ENCODE data around the gene C10orf90. TPM values are rescaled to one million over a fixed set of nuclear protein-coding genes. Genes with fewer than 3 reads are reported as not detected.

The C10orf90 gene
- total RNA-seq, 2 donors from 2014 or later = 0.43 TPM; not detected in 1

- H3K4me3 ChIP-seq = no peak overlapping the region
- DNase-seq (ENCODE audit: low spot score) = no peak
- no peaks in the 10 kb centered on the region for H3K36me3 ChIP-seq
- H3K9me3 ChIP-seq = no peaks in the 10 kb centered on the region
- TF ChIP-seq CTCF (IDR thresholded peaks at IDR 0.05) = no peak
- no peak overlapping the region for H3K27ac ChIP-seq
- no peaks in the 10 kb centered on the region for H3K4me1 ChIP-seq
- H3K27me3 ChIP-seq = no peaks in the 10 kb centered on the region
Measured at GRCh38 chr10:126690534-126690933, 20.0 kb upstream of the C10orf90 start.

DNA sequence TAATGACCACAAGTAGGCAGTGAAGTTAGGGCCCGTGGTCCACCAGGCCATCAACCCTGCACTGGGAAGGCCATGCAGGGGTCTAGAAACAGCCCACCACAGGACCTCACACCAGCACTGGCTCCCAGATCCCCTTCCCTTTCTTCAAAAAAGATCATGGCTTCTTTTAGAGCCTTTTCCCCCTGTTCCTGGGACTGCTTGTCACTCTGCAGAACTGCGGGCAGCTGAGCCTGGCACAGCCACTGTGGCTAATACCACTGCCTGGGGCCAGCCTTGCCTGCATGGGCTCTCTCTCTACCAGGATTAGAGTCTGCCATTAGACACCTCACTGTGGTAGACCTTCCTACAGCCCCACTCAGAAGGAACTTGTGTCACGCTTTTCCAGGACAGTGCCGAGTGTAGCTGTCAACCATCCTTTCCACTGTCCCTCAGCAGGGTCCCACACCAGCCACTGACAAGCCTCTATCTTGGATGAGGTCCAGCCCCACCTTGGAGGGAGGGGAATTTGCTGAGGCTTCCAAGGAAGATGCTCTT lies 19.0 kb upstream of the C10orf90 start:
- no peaks in the 10 kb centered on the region for H3K36me3 ChIP-seq
- H3K27ac ChIP-seq = no peak overlapping the region
- no peaks in the 10 kb centered on the region for H3K4me1 ChIP-seq
- no peaks in the 10 kb centered on the region for H3K27me3 ChIP-seq
- H3K9me3 ChIP-seq = no peaks in the 10 kb centered on the region
- no peak overlapping the region for H3K4me3 ChIP-seq
- no peak for DNase-seq (ENCODE audit: low spot score)
- TF ChIP-seq CTCF (IDR thresholded peaks at IDR 0.05) = no peak

- no peaks in the 10 kb centered on the region for H3K9me3 ChIP-seq
- DNase-seq (ENCODE audit: low spot score) = no peak
- H3K36me3 ChIP-seq = no peaks in the 10 kb centered on the region
- TF ChIP-seq CTCF (IDR thresholded peaks at IDR 0.05) = no peak
- H3K27me3 ChIP-seq = no peaks in the 10 kb centered on the region
- H3K27ac ChIP-seq = no peak overlapping the region
- H3K4me3 ChIP-seq = no peak overlapping the region
- H3K4me1 ChIP-seq = no peaks in the 10 kb centered on the region
Measured at GRCh38 chr10:126687121-126687606, 16.7 kb upstream of the C10orf90 start.

DNA sequence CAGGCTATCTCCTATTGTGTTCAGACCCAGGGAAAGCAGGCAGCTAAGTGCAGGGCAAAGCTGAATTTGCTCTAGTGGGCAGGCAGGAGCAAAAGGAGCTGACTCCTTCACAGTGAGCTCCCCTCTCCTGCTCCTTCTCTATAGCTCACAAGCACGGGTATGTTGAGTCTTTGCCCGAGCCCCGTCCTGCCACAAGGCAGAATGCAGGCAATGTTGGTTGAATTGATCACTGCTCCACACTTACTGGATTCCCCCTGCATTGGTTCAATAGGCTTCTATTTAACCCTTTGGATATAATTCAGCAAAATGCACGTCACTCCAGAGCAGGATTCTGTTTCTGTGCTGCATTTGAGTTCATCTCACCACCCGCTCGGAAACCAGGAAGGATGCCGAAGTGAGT lies 16.2 kb upstream of the C10orf90 start:
- Histone ChIP-seq H3K36me3 (no peaks in the 10 kb centered on the region), H3K4me3 (no peak overlapping the region), H3K27ac (no peak overlapping the region), H3K27me3 (no peaks in the 10 kb centered on the region), H3K4me1 (no peaks in the 10 kb centered on the region), H3K9me3 (no peaks in the 10 kb centered on the region)
- no peak for TF ChIP-seq CTCF (IDR thresholded peaks at IDR 0.05)
- DNase-seq (ENCODE audit: low spot score) = no peak

- Histone ChIP-seq H3K9me3 (no peaks in the 10 kb centered on the region), H3K4me1 (no peaks in the 10 kb centered on the region), H3K27ac (no peak overlapping the region), H3K27me3 (no peaks in the 10 kb centered on the region), H3K36me3 (no peaks in the 10 kb centered on the region), H3K4me3 (no peak overlapping the region)
- DNase-seq (ENCODE audit: low spot score) = no peak
- TF ChIP-seq CTCF (IDR thresholded peaks at IDR 0.05) = no peak
Measured at GRCh38 chr10:126686268-126686667, 15.8 kb upstream of the C10orf90 start.

DNA sequence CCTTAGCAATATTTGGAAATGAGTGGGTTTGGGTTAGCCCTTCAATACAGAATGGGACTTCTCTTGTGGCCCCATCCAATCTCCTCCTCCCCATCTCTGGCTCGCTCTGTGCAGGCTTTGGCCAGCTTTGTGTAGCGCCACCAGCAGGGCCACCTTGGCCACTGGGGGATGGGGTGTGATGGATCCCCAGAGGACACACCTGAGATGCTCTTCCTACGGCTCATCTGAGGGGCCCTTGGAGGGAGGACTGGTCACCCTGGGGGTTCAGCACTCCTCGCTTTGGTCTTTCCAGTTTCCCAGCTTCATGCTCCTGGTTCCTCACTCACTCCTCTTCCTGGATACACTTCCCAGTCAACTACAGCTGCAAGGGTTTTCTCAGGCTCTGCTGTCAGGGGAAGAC lies 15.3 kb upstream of the C10orf90 start:
- Histone ChIP-seq H3K36me3 (no peaks in the 10 kb centered on the region), H3K27me3 (no peaks in the 10 kb centered on the region), H3K4me1 (no peaks in the 10 kb centered on the region), H3K27ac (no peak overlapping the region), H3K4me3 (no peak overlapping the region), H3K9me3 (no peaks in the 10 kb centered on the region)
- no peak for TF ChIP-seq CTCF (IDR thresholded peaks at IDR 0.05)
- DNase-seq (ENCODE audit: low spot score) = no peak

Data from right atrium auricular region (tissue), 2 donors.